Measurements from ENCODE around the gene GPRC5D. TPM values are rescaled to one million over a fixed set of nuclear protein-coding genes. Genes with fewer than 3 reads are reported as not detected.

The GPRC5D gene
- total RNA-seq, 1 donor from 2014 or later = not detected

- Mint-ChIP-seq H3K27ac (ENCODE audit: unreplicated experiment) (no peak overlapping the region), H3K9me3 (no peaks in the 10 kb centered on the region), H3K4me3 (no peak overlapping the region), H3K36me3 (ENCODE audit: low read depth) (no peaks in the 10 kb centered on the region), H3K4me1 (no peaks in the 10 kb centered on the region), H3K27me3 (ENCODE audit: low read depth) (peaks cover 18% of the 10 kb centered on the region)
- TF ChIP-seq, protein P1, sequence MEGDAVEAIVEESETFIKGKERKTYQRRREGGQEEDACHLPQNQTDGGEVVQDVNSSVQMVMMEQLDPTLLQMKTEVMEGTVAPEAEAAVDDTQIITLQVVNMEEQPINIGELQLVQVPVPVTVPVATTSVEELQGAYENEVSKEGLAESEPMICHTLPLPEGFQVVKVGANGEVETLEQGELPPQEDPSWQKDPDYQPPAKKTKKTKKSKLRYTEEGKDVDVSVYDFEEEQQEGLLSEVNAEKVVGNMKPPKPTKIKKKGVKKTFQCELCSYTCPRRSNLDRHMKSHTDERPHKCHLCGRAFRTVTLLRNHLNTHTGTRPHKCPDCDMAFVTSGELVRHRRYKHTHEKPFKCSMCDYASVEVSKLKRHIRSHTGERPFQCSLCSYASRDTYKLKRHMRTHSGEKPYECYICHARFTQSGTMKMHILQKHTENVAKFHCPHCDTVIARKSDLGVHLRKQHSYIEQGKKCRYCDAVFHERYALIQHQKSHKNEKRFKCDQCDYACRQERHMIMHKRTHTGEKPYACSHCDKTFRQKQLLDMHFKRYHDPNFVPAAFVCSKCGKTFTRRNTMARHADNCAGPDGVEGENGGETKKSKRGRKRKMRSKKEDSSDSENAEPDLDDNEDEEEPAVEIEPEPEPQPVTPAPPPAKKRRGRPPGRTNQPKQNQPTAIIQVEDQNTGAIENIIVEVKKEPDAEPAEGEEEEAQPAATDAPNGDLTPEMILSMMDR (conservative IDR thresholded peaks at IDR 0.05) = no peak
- no peak for DNase-seq (ENCODE audit: low read depth, low spot score)
These were observed 50.7 kb downstream of the GPRC5D start for GRCh38 chr12:12901158-12901791.

- TF ChIP-seq, protein P1 (conservative IDR thresholded peaks at IDR 0.05) = no peak
- peaks cover 16% of the 10 kb centered on the region for H3K27me3 Mint-ChIP-seq (ENCODE audit: low read depth)
- H3K36me3 Mint-ChIP-seq (ENCODE audit: low read depth) = no peaks in the 10 kb centered on the region
- no peaks in the 10 kb centered on the region for H3K9me3 Mint-ChIP-seq
- no peak overlapping the region for H3K4me3 Mint-ChIP-seq
- H3K27ac Mint-ChIP-seq (ENCODE audit: unreplicated experiment) = no peak overlapping the region
- DNase-seq (ENCODE audit: low read depth, low spot score) = no peak
- H3K4me1 Mint-ChIP-seq = no peaks in the 10 kb centered on the region
These were observed 51.2 kb downstream of the GPRC5D start for GRCh38 chr12:12900786-12901157.

DNA sequence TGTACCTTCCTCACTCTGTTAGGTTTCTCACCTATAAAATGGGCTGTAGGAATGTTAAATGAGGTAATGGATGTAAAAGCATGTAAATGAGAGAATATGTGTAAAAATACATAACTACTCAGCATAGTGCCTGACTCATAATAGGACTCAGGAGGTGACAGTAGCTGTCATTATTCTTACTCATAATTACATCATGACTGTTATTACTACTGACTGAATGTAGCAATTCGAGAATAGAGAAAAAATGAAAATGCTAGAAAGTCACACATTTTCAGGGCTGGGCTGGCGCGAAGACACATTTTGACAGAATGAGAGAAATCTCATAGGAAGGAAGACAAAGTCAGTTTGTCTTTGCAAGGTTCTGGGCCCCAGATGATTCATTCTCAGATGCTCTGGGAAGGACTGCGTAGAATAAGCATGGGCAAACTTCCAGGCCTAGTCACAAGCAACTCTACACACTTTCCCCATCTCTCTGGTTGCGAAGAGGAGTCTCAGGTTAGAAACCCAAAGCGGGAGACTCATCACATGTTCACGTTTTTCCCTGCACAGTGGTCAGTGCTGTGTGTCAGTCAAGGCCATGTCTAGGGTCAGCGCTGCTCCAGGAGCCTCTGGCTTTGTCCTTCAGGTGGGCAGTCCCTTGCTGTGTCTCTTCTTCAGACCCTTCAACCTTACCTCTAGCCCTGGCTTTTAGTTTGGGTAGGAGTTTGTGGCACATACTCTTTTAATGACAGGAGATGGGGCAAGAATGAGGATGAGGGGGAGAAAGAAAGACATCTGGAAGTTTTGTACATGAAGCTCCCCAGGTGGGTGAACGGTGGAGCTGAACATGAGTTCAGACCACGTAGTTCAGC lies 52.2 kb downstream of the GPRC5D start:
- H3K4me1 Mint-ChIP-seq = no peaks in the 10 kb centered on the region
- no peaks in the 10 kb centered on the region for H3K9me3 Mint-ChIP-seq
- TF ChIP-seq, protein P1 (conservative IDR thresholded peaks at IDR 0.05) = no peak
- H3K27ac Mint-ChIP-seq (ENCODE audit: unreplicated experiment) = no peak overlapping the region
- H3K36me3 Mint-ChIP-seq (ENCODE audit: low read depth) = no peaks in the 10 kb centered on the region
- no peak for DNase-seq (ENCODE audit: low read depth, low spot score)
- no peak overlapping the region for H3K4me3 Mint-ChIP-seq
- H3K27me3 Mint-ChIP-seq (ENCODE audit: low read depth) = peaks cover 22% of the 10 kb centered on the region

DNA sequence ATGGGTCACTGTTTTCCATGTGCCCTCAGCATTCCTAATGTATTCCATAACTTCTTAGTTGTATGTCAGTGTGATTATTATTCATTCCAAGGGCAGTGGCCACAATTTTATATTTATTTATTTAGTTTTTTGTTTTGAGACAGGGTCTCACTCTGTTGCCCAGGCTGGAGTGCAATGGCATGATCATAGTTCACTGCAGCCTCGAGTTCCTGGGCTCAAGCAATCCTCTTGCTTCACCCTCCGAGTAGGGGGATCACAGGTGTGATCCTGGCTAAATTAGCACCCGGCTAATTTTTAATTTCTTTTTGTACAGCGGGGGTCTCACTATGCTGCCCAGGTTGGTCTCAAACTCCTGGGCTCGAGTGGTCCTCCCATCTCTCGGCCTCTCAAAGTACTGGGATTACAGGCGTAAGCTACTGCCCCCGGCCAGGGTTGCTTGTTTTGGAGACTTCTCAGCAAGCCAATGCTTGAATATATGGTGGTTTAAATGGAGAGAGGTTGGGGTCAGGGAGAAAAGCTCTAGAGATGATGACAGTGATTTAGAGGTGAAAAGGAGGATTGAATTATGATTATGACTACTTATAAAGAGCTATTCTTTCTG lies 53.0 kb downstream of the GPRC5D start:
- no peaks in the 10 kb centered on the region for H3K4me1 Mint-ChIP-seq
- no peak for DNase-seq (ENCODE audit: low read depth, low spot score)
- peaks cover 26% of the 10 kb centered on the region for H3K27me3 Mint-ChIP-seq (ENCODE audit: low read depth)
- no peaks in the 10 kb centered on the region for H3K9me3 Mint-ChIP-seq
- H3K27ac Mint-ChIP-seq (ENCODE audit: unreplicated experiment) = no peak overlapping the region
- TF ChIP-seq, protein P1 (conservative IDR thresholded peaks at IDR 0.05) = no peak
- no peaks in the 10 kb centered on the region for H3K36me3 Mint-ChIP-seq (ENCODE audit: low read depth)
- no peak overlapping the region for H3K4me3 Mint-ChIP-seq

- Mint-ChIP-seq H3K27me3 (ENCODE audit: low read depth) (peaks cover 34% of the 10 kb centered on the region), H3K27ac (ENCODE audit: unreplicated experiment) (no peak overlapping the region), H3K4me3 (no peak overlapping the region), H3K4me1 (no peaks in the 10 kb centered on the region), H3K9me3 (no peaks in the 10 kb centered on the region), H3K36me3 (ENCODE audit: low read depth) (no peaks in the 10 kb centered on the region)
- no peak for DNase-seq (ENCODE audit: low read depth, low spot score)
- TF ChIP-seq, protein P1 (conservative IDR thresholded peaks at IDR 0.05) = no peak
These were observed 53.7 kb downstream of the GPRC5D start for GRCh38 chr12:12898136-12898717.
